ENCODE results near the gene GRIA3.

DNA sequence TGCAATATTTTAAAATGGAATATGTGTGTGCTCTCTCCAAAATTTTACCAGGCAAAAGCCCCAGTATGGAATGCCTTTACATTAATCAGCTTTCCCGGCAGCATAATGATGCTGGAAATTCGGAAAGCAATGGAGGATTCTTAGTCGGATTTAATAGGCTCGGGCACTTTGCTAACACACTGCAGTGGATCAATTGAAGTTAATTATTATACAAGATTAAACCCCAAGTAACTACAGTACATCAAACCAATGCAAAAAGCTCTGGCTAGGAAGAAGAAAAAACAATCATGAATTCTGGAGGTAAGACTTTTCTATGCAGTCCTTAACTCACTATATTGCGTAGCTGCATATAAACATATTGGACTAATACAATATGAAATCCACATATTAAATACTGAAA lies 43.6 kb upstream of the GRIA3 start:
- TF ChIP-seq ZNF274 (IDR thresholded peaks at IDR 0.05; ENCODE audit: low read depth, low read length) (no peak), SUZ12 (IDR thresholded peaks at IDR 0.05; ENCODE audit: extremely low read depth, insufficient read depth, insufficient read length) (no peak), YY1 (IDR thresholded peaks at IDR 0.05; ENCODE audit: insufficient read depth, insufficient read length) (no peak)

Measured in NT2/D1 (cell line).